Right ventricle myocardium inferior (tissue), 1 donor: ENCODE data around the gene ZC3H10. TPM values are rescaled to one million over a fixed set of nuclear protein-coding genes. Genes with fewer than 3 reads are reported as not detected.
A peak's percentile ranks its signal among the peaks of the same experiment; 100 is the strongest.

Experiments used
- ATAC-seq: fragments of 200-7000 bp; cut with Tn5 transposase; one replicate; pipeline ENCODE4 v1.9.1; 2020; ENCODE audit warnings: mild to moderate bottlenecking, moderate library complexity
- DNase-seq: peaks from one replicate; pipeline ENCODE4 v3.0.0; 2021; ENCODE audit errors: missing footprints
- intact Hi-C: fragments of 100-400 bp; cut with DNase I; formaldehyde crosslinking; loops from one replicate; pipeline ENCODE4 v1.11.0; 2022
- total RNA-seq: library from RNA; stranded (reverse); fragmentation: NEBNext Ultra II Directional; extraction: Animal tissue kit (Norgen Biotek cat#: 25700); gene quantifications from one replicate; pipeline ENCODE4 v1.2.1, GENCODE V29; 2021
- donor health status: DM: no; HTN: yes; CAD: no; lungs with severe emphysema.

ZC3H10 gene
- total RNA-seq, 1 donor from 2014 or later: 7.3 TPM

GRCh38 chr12:56120158-56120846 is 2.2 kb downstream of the ZC3H10 start:
- ATAC-seq (no peak), DNase-seq (no peak)
- intact Hi-C loops: no loop called here

GRCh38 chr12:56121204-56121870 is 3.3 kb downstream of the ZC3H10 start:
- intact Hi-C loops: no loop called here
- no peak for ATAC-seq
- DNase-seq: no peak

GRCh38 chr12:56122637-56123036 is 4.6 kb downstream of the ZC3H10 start:
- DNase-seq (no peak), ATAC-seq (no peak)
- intact Hi-C loops: no loop called here

DNA sequence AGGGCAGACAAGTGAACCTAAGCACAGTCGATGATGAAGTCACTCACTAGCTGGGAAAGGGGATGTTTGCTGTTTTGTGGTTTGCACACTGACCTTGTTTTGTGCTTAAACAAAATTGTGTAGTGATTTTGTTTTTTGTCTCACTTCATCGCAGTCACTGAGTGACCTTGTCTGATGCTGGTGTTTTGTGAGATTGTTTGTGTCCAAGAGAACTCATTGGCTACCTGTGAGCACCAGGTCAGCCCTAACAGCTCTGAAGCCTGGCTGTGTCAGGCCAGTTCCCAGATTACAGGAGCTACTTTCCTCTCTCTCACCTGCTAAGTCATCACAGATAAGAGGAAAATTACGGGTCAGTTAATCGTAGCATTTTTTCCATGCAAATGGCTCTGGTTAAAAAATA is 6.1 kb downstream of the ZC3H10 start:
- no peak for ATAC-seq
- intact Hi-C loops: no loop called here
- DNase-seq: no peak

GRCh38 chr12:56126732-56127239 is 8.7 kb downstream of the ZC3H10 start:
- DNase-seq (no peak), ATAC-seq (no peak)
- intact Hi-C loops: loop anchor here (5.0 kb wide), 1 partner anchor 341 kb away; the partner anchor contains the start of gene SPRYD4

DNA sequence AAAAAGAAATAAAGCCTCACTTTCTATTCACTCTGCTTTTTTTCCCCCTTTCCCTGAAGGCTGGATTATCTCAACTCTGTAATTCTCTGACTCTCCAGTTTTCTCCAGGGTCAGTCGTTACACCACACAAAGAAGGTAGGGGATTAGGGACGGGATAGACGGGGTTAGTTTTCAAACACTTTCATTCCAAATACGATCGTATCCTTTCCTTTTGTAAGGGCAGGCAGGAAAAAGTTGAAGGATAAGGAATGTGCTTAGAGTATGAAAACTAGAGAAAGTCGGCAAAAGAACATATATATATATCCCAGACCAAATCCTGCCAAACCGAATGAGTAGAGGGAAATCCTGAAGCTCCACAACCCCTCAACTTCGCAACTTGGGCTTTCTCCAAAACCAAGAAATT is 9.4 kb downstream of the ZC3H10 start:
- intact Hi-C loops: loop anchor here (5.0 kb wide), 1 partner anchor 340 kb away; the partner anchor contains the start of gene SPRYD4
- no peak for ATAC-seq
- no peak for DNase-seq

DNA sequence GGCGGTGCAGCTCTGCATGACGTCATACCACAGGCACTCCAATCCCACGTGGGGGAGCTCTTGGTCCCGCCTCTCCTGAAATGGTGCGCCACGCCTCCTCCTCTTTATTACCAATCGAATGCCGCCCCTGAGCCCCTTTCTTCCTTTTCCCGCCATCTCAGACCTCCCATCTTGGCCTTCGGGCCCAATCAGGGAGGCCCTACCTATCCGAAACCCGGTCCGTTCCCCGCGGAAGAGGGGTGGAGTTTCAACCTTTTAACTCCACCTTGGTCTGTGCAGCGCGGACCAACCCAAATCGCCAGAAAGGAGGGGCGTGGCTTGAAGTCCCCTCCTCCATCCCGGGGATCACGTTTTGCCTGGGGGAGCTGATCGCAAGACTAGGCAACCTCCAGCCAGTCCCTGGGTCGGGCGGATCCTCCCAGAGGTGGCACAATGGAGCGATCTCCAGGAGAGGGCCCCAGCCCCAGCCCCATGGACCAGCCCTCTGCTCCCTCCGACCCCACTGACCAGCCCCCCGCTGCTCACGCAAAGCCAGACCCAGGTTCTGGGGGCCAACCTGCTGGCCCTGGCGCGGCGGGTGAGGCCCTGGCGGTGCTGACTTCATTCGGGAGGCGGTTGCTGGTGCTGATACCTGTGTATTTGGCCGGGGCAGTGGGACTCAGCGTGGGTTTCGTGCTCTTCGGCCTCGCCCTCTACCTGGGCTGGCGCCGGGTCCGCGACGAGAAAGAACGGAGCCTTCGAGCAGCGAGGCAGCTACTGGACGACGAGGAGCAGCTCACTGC is 10.0 kb downstream of the ZC3H10 start, which contains the start of gene ESYT1:
Gene ESYT1, plus strand, starts transcription at position 380 of the 782 bp plus-strand sequence. Its CDS starts 53 bp downstream, at position 433.
- ATAC-seq: peak; percentile 97
- peak; percentile 99 for DNase-seq
- intact Hi-C loops: loop anchor here (1.0 to 5.0 kb wide), 2 partner anchors 30 to 339 kb away; partner anchors contain the start of genes MYL6 and SPRYD4

- ATAC-seq (no peak), DNase-seq (no peak)
- intact Hi-C loops: loop anchor here (1.0 to 5.0 kb wide), 2 partner anchors 30 to 339 kb away; partner anchors contain the start of genes MYL6 and SPRYD4
These were observed 10.7 kb downstream of the ZC3H10 start for GRCh38 chr12:56128670-56129205.

DNA sequence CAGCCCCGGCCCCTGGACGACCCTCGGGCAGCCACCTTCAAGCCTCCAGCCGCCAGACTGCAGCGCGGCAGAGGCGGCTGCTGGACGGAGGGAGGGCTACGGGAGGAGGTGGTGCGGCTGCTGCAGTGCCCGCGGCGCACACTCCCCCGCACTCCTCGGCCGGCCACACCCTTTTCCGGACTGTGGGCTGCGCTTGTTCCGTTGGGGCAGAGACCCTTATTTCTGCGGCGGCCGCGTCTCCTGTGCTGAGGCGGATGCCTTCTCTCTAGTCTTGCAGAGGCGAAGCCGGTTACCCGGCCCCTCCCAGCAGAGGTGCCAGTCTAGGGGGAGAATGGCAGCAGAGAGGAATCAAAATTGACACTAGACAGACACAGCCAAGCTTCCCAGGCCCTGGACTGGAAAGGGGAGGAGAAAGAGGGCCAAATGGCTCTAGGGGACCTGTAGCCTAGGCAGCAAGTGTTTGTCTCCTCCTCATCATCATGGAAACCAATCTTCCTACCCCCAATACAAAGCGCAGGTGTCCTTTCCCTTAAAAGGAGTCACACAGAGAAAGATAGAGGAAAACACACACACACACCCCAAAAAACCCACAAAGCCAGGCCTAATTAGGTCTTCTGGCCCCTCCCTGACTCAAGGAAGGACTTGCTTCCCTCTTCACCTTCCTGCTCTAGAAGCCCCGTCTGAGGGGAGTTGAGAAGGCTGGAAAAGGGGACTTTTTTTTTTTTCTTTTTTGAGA is 11.3 kb downstream of the ZC3H10 start:
- intact Hi-C loops: loop anchor here (5.0 kb wide), 1 partner anchor 338 kb away; the partner anchor contains the start of gene SPRYD4
- DNase-seq: peak; percentile 85
- ATAC-seq: peak; percentile 38

- intact Hi-C loops: loop anchor here (5.0 kb wide), 1 partner anchor 337 kb away; the partner anchor contains the start of gene SPRYD4
- DNase-seq (no peak), ATAC-seq (no peak)
These were observed 12.0 kb downstream of the ZC3H10 start for GRCh38 chr12:56129942-56130495.

- intact Hi-C loops: no loop called here
- DNase-seq (no peak), ATAC-seq (no peak)
These were observed 12.8 kb downstream of the ZC3H10 start for GRCh38 chr12:56130876-56131275.

DNA sequence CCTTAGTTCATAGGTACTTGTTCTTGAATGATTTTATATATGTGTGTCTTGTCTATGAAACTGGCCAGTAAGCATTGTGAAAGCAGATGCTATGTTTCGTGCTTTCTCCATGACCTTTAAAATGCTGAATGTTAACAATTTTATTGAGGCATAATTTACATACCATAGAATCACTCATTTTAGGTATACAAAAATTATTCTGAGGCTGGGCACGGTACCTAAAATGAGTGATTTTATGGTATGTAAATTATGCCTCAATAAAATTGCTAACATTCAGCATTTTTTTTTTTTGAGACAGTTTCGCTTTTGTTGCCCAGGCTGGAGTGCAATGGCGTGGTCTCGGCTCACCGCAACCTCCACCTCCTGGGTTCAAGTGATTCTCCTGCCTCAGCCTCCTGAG is 16.8 kb downstream of the ZC3H10 start:
- DNase-seq: no peak
- ATAC-seq: no peak
- intact Hi-C loops: no loop called here

GRCh38 chr12:56137853-56138571 is 19.9 kb downstream of the ZC3H10 start:
- intact Hi-C loops: no loop called here
- ATAC-seq (no peak), DNase-seq (no peak)

DNA sequence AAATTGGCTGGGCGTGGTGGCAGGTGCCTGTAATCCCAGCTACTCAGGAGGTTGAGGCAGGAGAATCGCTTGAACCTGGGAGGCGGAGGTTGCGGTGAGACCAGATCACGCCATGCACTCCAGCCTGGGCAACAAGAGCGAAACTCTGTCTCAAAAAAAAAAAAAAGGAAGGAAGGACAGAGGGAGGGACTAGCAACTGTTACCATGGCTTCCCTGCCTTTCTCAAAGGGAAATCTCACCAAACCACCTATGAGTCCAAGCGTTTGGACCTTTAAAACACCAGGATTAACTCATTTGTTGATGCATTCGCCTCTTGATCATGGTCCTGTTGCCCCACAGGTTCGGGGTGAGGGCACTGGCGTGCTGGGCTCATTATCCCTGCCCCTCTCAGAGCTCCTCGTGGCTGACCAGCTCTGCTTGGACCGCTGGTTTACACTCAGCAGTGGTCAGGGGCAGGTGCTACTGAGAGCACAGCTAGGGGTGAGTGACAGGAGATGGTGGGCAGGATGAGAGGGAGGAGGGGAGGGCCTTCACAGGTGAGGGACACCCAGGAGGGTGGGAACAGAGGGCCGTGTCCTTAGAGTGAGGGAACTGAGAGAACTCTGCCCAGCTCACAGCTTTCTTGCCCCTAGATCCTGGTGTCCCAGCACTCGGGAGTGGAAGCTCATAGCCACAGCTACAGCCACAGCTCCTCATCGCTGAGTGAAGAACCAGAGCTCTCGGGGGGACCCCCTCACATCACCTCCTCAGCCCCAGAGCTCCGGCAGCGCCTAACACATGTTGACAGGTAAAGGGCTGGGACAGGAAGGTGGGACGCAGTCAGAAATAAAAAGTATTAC is 24.1 kb downstream of the ZC3H10 start:
- DNase-seq (no peak), ATAC-seq (no peak)
- intact Hi-C loops: no loop called here

DNA sequence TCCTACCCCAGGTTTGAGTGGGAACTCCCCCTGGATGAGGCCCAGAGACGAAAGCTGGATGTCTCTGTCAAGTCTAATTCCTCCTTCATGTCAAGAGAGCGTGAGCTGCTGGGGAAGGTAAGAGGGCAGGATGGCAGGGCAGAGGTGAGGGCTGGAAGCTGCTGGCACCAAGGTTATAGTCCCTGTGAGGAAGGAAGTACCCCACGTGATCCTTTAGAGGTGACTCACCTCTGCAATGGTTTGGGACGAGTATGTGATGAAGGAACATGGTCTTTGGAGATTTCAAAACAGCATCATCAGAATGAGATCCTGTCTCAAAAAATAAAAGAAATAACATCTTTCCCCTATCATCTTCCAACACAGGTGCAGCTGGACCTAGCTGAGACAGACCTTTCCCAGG is 25.2 kb downstream of the ZC3H10 start:
- DNase-seq (no peak), ATAC-seq (no peak)
- intact Hi-C loops: no loop called here

GRCh38 chr12:56143870-56144269 is 25.8 kb downstream of the ZC3H10 start:
- ATAC-seq: peak; percentile 37
- intact Hi-C loops: no loop called here
- DNase-seq: no peak
